ENCODE results near the gene CALHM6. TPM values are rescaled to one million over a fixed set of nuclear protein-coding genes. Genes with fewer than 3 reads are reported as not detected.

CALHM6 gene
- total and polyA plus RNA-seq, 2 of the 8 experiments (the other 6 are each of a cell fraction or from before 2014, with no cell fraction given): 0.93 to 1.8 TPM

DNA sequence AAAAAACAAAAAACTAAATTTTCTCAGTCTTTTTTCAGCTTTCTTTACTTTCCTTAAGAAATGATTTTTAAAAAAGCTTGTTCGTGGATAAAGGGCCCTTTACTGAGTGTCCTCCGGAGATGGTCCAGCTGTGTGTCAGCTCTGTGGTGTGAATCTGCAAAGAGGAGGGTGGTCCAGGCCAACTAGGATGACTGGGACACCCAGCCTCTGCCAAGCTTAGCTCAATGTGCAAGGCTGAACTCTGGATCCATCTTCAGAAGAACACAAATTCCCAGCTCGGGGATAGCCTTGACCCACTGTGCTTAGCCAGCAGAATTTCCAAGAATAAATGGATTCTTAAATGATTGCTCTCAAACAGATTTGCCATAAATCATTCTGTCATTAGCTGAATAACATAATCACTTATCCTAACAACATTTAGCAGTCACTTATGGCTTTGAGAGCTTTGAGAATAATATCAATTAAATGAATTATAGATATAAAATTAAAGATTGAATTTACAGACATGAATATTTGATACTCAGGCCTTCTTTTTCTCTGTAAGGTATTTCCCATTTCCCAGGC, 36.0 kb downstream of the CALHM6 start:
- CTCF ChIA-PET (ENCODE audit: partially characterized antibody): interaction anchor here (0.7 to 3.2 kb wide), 14 partner anchors 11 to 280 kb away, joined by 3 to 20 read pairs (median 3); partner anchors contain the start of gene CALHM5
- no peak for TF ChIP-seq ZNF274 (IDR thresholded peaks at IDR 0.05; ENCODE audit: borderline replicate concordance, extremely low read depth, low read length)
- no peak for TF ChIP-seq FOSL1 (IDR thresholded peaks at IDR 0.05; ENCODE audit: insufficient read depth, low read depth, low read length)
- TF ChIP-seq CEBPB (IDR thresholded peaks at IDR 0.05; ENCODE audit: low read depth, low read length): no peak
- TF ChIP-seq BRCA1 (IDR thresholded peaks at IDR 0.05; ENCODE audit: low read depth, low read length): no peak
- TF ChIP-seq ASH2L (IDR thresholded peaks at IDR 0.05; ENCODE audit: low read length): no peak
- no peak for TF ChIP-seq TEAD4 (IDR thresholded peaks at IDR 0.05; ENCODE audit: low read depth, low read length)
- no peak for TF ChIP-seq EP300 (IDR thresholded peaks at IDR 0.05; ENCODE audit: borderline replicate concordance in 1 of 2, low read depth in 2 of 2, low read length in 2 of 2)
- TF ChIP-seq GABPA (IDR thresholded peaks at IDR 0.05; ENCODE audit: borderline replicate concordance, insufficient read depth, low read length): no peak
- TF ChIP-seq YY1 (IDR thresholded peaks at IDR 0.05; ENCODE audit: low read depth, low read length): no peak
- no peak for TF ChIP-seq SUZ12 (IDR thresholded peaks at IDR 0.05; ENCODE audit: low read length)
- no peak for TF ChIP-seq POLR2A (IDR thresholded peaks at IDR 0.05; ENCODE audit: control extremely low read depth in 1 of 2, low read depth in 2 of 2, low read length in 2 of 2)
- TF ChIP-seq KDM5A (IDR thresholded peaks at IDR 0.05; ENCODE audit: low read length): no peak
- TF ChIP-seq SRF (IDR thresholded peaks at IDR 0.05; ENCODE audit: low read depth, low read length): no peak
- no peak for TF ChIP-seq KDM1A (IDR thresholded peaks at IDR 0.05; ENCODE audit: borderline replicate concordance, low read length)
- no peak for TF ChIP-seq MAFK (IDR thresholded peaks at IDR 0.05; ENCODE audit: low read depth, low read length)

More for the DNA sequence above, 36.0 kb downstream of the CALHM6 start:
- H3K79me2 ChIP-seq (ENCODE audit: control insufficient read depth in 1 of 2, insufficient read depth in 2 of 2, low read length in 2 of 2): no peaks in the 10 kb centered on the region
- no peak overlapping the region for H2BK15ac ChIP-seq (ENCODE audit: low read length)
- no peak for FAIRE-seq
- no peaks in the 10 kb centered on the region for H3K9me3 ChIP-seq (ENCODE audit: insufficient read depth in 2 of 2, low read depth in 1 of 2, low read length in 1 of 2)
- no peak overlapping the region for H2AFZ ChIP-seq (ENCODE audit: low read length)
- H3K56ac ChIP-seq (replicated peaks; ENCODE audit: insufficient read length, low read depth, low read length): no peak overlapping the region
- H2BK120ac ChIP-seq (replicated peaks; ENCODE audit: low read depth, low read length): no peak overlapping the region
- no peaks in the 10 kb centered on the region for H3K36me3 ChIP-seq (ENCODE audit: control insufficient read depth in 2 of 4, insufficient read depth in 4 of 4, low read length in 3 of 4)
- H3K4me1 ChIP-seq (replicated peaks in 1 of 4; ENCODE audit: control insufficient read depth in 3 of 4, insufficient read depth in 4 of 4, low read length in 3 of 4): peaks cover 0 to 4% (median 0%) of the 10 kb centered on the region in 4 experiments; a peak in 1 of 7 replicates
- no peaks in the 10 kb centered on the region for H4K20me1 ChIP-seq (replicated peaks in 1 of 2; ENCODE audit: control insufficient read depth in 1 of 2, insufficient read depth in 2 of 2, low read length in 2 of 2)
- H2BK20ac ChIP-seq (ENCODE audit: low read length): no peak overlapping the region
- no peak overlapping the region for H4K5ac ChIP-seq (ENCODE audit: insufficient read length, low read depth, low read length)
- POLR2A ChIA-PET (ENCODE audit: partially characterized antibody): interaction anchor here (0.6 to 1.4 kb wide), 3 partner anchors 183 to 244 kb away, joined by 3 read pairs; partner anchors contain the start of genes TSPYL1 and TSPYL4
- no peak overlapping the region for H3K14ac ChIP-seq (ENCODE audit: insufficient read length)
- no peak for DNase-seq (ENCODE audit: low read depth in 1 of 2, low spot score in 2 of 2)
- H3K27ac ChIP-seq (ENCODE audit: low read depth, low read length): no peak overlapping the region
- H2BK12ac ChIP-seq (ENCODE audit: low read depth, low read length): no peak overlapping the region
- 93% methylated on average over 3 of the region's 3 CpGs; no CpG with 5 or more reads in 1 of the 2 experiments for WGBS, 2 experiments (ENCODE audit: extremely low coverage in 1 of 2, insufficient coverage in 1 of 2, insufficient read length in 1 of 2, insufficient replicate concordance in 2 of 2, low coverage in 1 of 2, low lambda C conversion rate in 2 of 2, missing lambda C conversion rate in 1 of 2)
- H3K79me1 ChIP-seq (ENCODE audit: low read depth, low read length): no peaks in the 10 kb centered on the region
- H3K4ac ChIP-seq (replicated peaks; ENCODE audit: insufficient read length, low read depth, low read length): no peak overlapping the region
- H4K91ac ChIP-seq (replicated peaks; ENCODE audit: insufficient read length, low read length): no peak overlapping the region
- H3K9ac ChIP-seq (replicated peaks in 1 of 4; ENCODE audit: extremely low read depth in 1 of 4, low read depth in 3 of 4, low read length in 3 of 4): no peak overlapping the region
- H3K23ac ChIP-seq (ENCODE audit: insufficient read length): no peak overlapping the region
- no peak overlapping the region for H3K18ac ChIP-seq (ENCODE audit: extremely low read depth, low read length)
- no peak overlapping the region; the same call in 1 of the 2 replicates for H4K8ac ChIP-seq (ENCODE audit: extremely low read depth, insufficient read depth, low read length)
- H2AK5ac ChIP-seq (ENCODE audit: low read depth, low read length): no peak overlapping the region
- H3K27me3 ChIP-seq (replicated peaks in 1 of 4; ENCODE audit: control insufficient read depth in 3 of 4, extremely low read depth in 1 of 4, insufficient read depth in 3 of 4, low read length in 3 of 4): no peaks in the 10 kb centered on the region
- no peak overlapping the region for H3K4me3 ChIP-seq (ENCODE audit: extremely low read depth in 1 of 4, insufficient read depth in 2 of 4, low read depth in 3 of 4, low read length in 4 of 4)
- no peak overlapping the region for H3K4me2 ChIP-seq (ENCODE audit: insufficient read depth in 1 of 2, low read depth in 2 of 2, low read length in 2 of 2)
- H3K23me2 ChIP-seq (ENCODE audit: low read depth, low read length): no peaks in the 10 kb centered on the region
- H2BK5ac ChIP-seq (ENCODE audit: low read depth, low read length): no peak overlapping the region

All from H1 (cell line).